ENCODE measurements around the gene BCAP29. TPM values are rescaled to one million over a fixed set of nuclear protein-coding genes. Genes with fewer than 3 reads are reported as not detected.
"Not testable (repeated sequence)": the region's sequence is repeated elsewhere in the genome, so short reads cannot be mapped to it uniquely, and the experiment has no call there.

BCAP29 gene
- total RNA-seq: 10 to 100 TPM; 32.1 to 32.7 TPM

GRCh38 chr7:107579885-107580715 lies at the start of gene BCAP29:
BCAP29 (plus strand) TSS chr7:107580246; CDS start chr7:107580773, 527 bp downstream.
- DNase-seq (peak; percentile 72), ATAC-seq (peak; percentile 96)
- no peaks in the 10 kb centered on the region for H3K27me3 Mint-ChIP-seq (ENCODE audit: low read depth)
- POLR2A ChIA-PET: interaction anchor here (1.9 kb wide), 1 partner anchor 16 kb away, joined by 9 read pairs; the partner anchor contains the start of genes COG5 and DUS4L
- H3K4me3 Mint-ChIP-seq: peak within 1 kb of the TSS; percentile 90
- H3K27ac Mint-ChIP-seq: peak within 1 kb of the TSS; percentile 90
- CTCF ChIA-PET: interaction anchor here (1.0 to 1.4 kb wide), 2 partner anchors 16 to 299 kb away, joined by 3 to 4 read pairs; partner anchors contain the start of genes COG5 and DUS4L
- peaks cover 22% of the 10 kb centered on the region for H3K4me1 Mint-ChIP-seq (ENCODE audit: low read depth)
- H3K36me3 Mint-ChIP-seq (ENCODE audit: low read depth): peaks cover 21% of the 10 kb centered on the region
- no peaks in the 10 kb centered on the region for H3K9me3 Mint-ChIP-seq (ENCODE audit: insufficient read depth)

- no peak for DNase-seq
- Mint-ChIP-seq H3K4me3 (no peak overlapping the region), H3K27ac (no peak overlapping the region), H3K9me3 (ENCODE audit: insufficient read depth) (peaks cover 11% of the 10 kb centered on the region), H3K27me3 (ENCODE audit: low read depth) (no peaks in the 10 kb centered on the region), H3K36me3 (ENCODE audit: low read depth) (peaks cover 25% of the 10 kb centered on the region), H3K4me1 (ENCODE audit: low read depth) (peaks cover 17% of the 10 kb centered on the region)
- ChIA-PET POLR2A (no interaction called here), CTCF (no interaction called here)
- ATAC-seq: no peak
Observed at GRCh38 chr7:107530751-107531150, 49.3 kb upstream of the BCAP29 start.

- peaks cover 17% of the 10 kb centered on the region for H3K4me1 Mint-ChIP-seq (ENCODE audit: low read depth)
- no peak overlapping the region for H3K4me3 Mint-ChIP-seq
- H3K9me3 Mint-ChIP-seq (ENCODE audit: insufficient read depth): peaks cover 11% of the 10 kb centered on the region
- ChIA-PET CTCF (no interaction called here), POLR2A (no interaction called here)
- DNase-seq (no peak), ATAC-seq (no peak)
- H3K27ac Mint-ChIP-seq: no peak overlapping the region
- no peaks in the 10 kb centered on the region for H3K27me3 Mint-ChIP-seq (ENCODE audit: low read depth)
- peaks cover 39% of the 10 kb centered on the region for H3K36me3 Mint-ChIP-seq (ENCODE audit: low read depth)
Observed at GRCh38 chr7:107534139-107534538, 45.9 kb upstream of the BCAP29 start.

- DNase-seq; H3K27ac Mint-ChIP-seq; ATAC-seq; H3K27me3 Mint-ChIP-seq (ENCODE audit: low read depth); H3K4me3 Mint-ChIP-seq; POLR2A ChIA-PET; CTCF ChIA-PET: not testable (repeated sequence)
- Mint-ChIP-seq H3K36me3 (ENCODE audit: low read depth) (peaks cover 46% of the 10 kb centered on the region), H3K4me1 (ENCODE audit: low read depth) (peaks cover 17% of the 10 kb centered on the region), H3K9me3 (ENCODE audit: insufficient read depth) (peaks cover 11% of the 10 kb centered on the region)
Observed at GRCh38 chr7:107537228-107537627, 42.8 kb upstream of the BCAP29 start.

- no peak overlapping the region for H3K4me3 Mint-ChIP-seq
- H3K4me1 Mint-ChIP-seq (ENCODE audit: low read depth): peaks cover 17% of the 10 kb centered on the region
- no peak for ATAC-seq
- ChIA-PET CTCF (no interaction called here), POLR2A (no interaction called here)
- no peaks in the 10 kb centered on the region for H3K27me3 Mint-ChIP-seq (ENCODE audit: low read depth)
- peaks cover 46% of the 10 kb centered on the region for H3K36me3 Mint-ChIP-seq (ENCODE audit: low read depth)
- no peak for DNase-seq
- no peak overlapping the region for H3K27ac Mint-ChIP-seq
- peaks cover 11% of the 10 kb centered on the region for H3K9me3 Mint-ChIP-seq (ENCODE audit: insufficient read depth)
Observed at GRCh38 chr7:107538001-107538400, 42.0 kb upstream of the BCAP29 start.

GRCh38 chr7:107543338-107543993 lies 36.6 kb upstream of the BCAP29 start:
- CTCF ChIA-PET: no interaction called here
- no peak for ATAC-seq
- no peak for DNase-seq
- no peaks in the 10 kb centered on the region for H3K4me1 Mint-ChIP-seq (ENCODE audit: low read depth)
- H3K36me3 Mint-ChIP-seq (ENCODE audit: low read depth): peaks cover 54% of the 10 kb centered on the region
- no peak overlapping the region for H3K27ac Mint-ChIP-seq
- H3K27me3 Mint-ChIP-seq (ENCODE audit: low read depth): no peaks in the 10 kb centered on the region
- H3K9me3 Mint-ChIP-seq (ENCODE audit: insufficient read depth): peaks cover 10% of the 10 kb centered on the region
- no peak overlapping the region for H3K4me3 Mint-ChIP-seq
- POLR2A ChIA-PET: no interaction called here

- H3K27ac Mint-ChIP-seq: no peak overlapping the region
- ChIA-PET POLR2A (no interaction called here), CTCF (no interaction called here)
Observed at GRCh38 chr7:107544848-107545591, 35.0 kb upstream of the BCAP29 start.

GRCh38 chr7:107551936-107552335 lies 28.1 kb upstream of the BCAP29 start:
- ChIA-PET CTCF (no interaction called here), POLR2A (no interaction called here)
- Mint-ChIP-seq H3K36me3 (ENCODE audit: low read depth) (peaks cover 54% of the 10 kb centered on the region), H3K4me3 (no peak overlapping the region), H3K27me3 (ENCODE audit: low read depth) (no peaks in the 10 kb centered on the region), H3K4me1 (ENCODE audit: low read depth) (peaks cover 7% of the 10 kb centered on the region), H3K27ac (no peak overlapping the region), H3K9me3 (ENCODE audit: insufficient read depth) (no peaks in the 10 kb centered on the region)
- ATAC-seq (no peak), DNase-seq (no peak)

More at GRCh38 chr7:107544848-107545591, 35.0 kb upstream of the BCAP29 start:
- Mint-ChIP-seq H3K27me3 (ENCODE audit: low read depth) (no peaks in the 10 kb centered on the region), H3K9me3 (ENCODE audit: insufficient read depth) (peaks cover 10% of the 10 kb centered on the region), H3K4me1 (ENCODE audit: low read depth) (no peaks in the 10 kb centered on the region), H3K4me3 (no peak overlapping the region), H3K36me3 (ENCODE audit: low read depth) (peaks cover 56% of the 10 kb centered on the region)
- no peak for ATAC-seq
- no peak for DNase-seq

- no peak for ATAC-seq
Observed at GRCh38 chr7:107555893-107556292, 24.2 kb upstream of the BCAP29 start.

GRCh38 chr7:107559864-107560263 lies 20.2 kb upstream of the BCAP29 start:
- no peaks in the 10 kb centered on the region for H3K9me3 Mint-ChIP-seq (ENCODE audit: insufficient read depth)
- H3K27me3 Mint-ChIP-seq (ENCODE audit: low read depth): no peaks in the 10 kb centered on the region
- ATAC-seq (no peak), DNase-seq (no peak)
- ChIA-PET CTCF (interaction anchor here (1.2 kb wide), 1 partner anchor 319 kb away, joined by 4 read pairs; no protein-coding TSS in a partner anchor), POLR2A (no interaction called here)
- peaks cover 20% of the 10 kb centered on the region for H3K36me3 Mint-ChIP-seq (ENCODE audit: low read depth)
- H3K27ac Mint-ChIP-seq: peak overlapping the region; percentile 6
- no peak overlapping the region for H3K4me3 Mint-ChIP-seq
- H3K4me1 Mint-ChIP-seq (ENCODE audit: low read depth): peaks cover 49% of the 10 kb centered on the region

More at GRCh38 chr7:107555893-107556292, 24.2 kb upstream of the BCAP29 start:
- peaks cover 39% of the 10 kb centered on the region for H3K36me3 Mint-ChIP-seq (ENCODE audit: low read depth)
- no peak overlapping the region for H3K4me3 Mint-ChIP-seq
- H3K27me3 Mint-ChIP-seq (ENCODE audit: low read depth): no peaks in the 10 kb centered on the region
- ChIA-PET POLR2A (interaction anchor here (1.2 kb wide), 1 partner anchor 53 kb away, joined by 4 read pairs; no protein-coding TSS in a partner anchor), CTCF (no interaction called here)
- H3K27ac Mint-ChIP-seq: no peak overlapping the region
- H3K9me3 Mint-ChIP-seq (ENCODE audit: insufficient read depth): no peaks in the 10 kb centered on the region
- peaks cover 26% of the 10 kb centered on the region for H3K4me1 Mint-ChIP-seq (ENCODE audit: low read depth)
- no peak for DNase-seq

GRCh38 chr7:107560898-107561516 lies 19.0 kb upstream of the BCAP29 start:
- Mint-ChIP-seq H3K4me1 (ENCODE audit: low read depth) (peaks cover 55% of the 10 kb centered on the region), H3K9me3 (ENCODE audit: insufficient read depth) (no peaks in the 10 kb centered on the region), H3K36me3 (ENCODE audit: low read depth) (peaks cover 11% of the 10 kb centered on the region), H3K27me3 (ENCODE audit: low read depth) (no peaks in the 10 kb centered on the region), H3K4me3 (peak overlapping the region; percentile 39), H3K27ac (peak overlapping the region; percentile 80)
- DNase-seq: peak; percentile 64
- ATAC-seq: peak; percentile 26
- ChIA-PET POLR2A (no interaction called here), CTCF (interaction anchor here (0.6 to 1.0 kb wide), 2 partner anchors 11 to 15 kb away, joined by 3 read pairs; no protein-coding TSS in a partner anchor)

Data from activated CD8-positive, alpha-beta T cell treated with anti-CD3 and anti-CD28 coated beads, Interleukin-2, amount 10 ng/mL, durations not matched to agents 7 days and 5 days (primary cell).